Loucy (cell line): ENCODE measurements around the gene FBXO36.

Experiments used
- CTCF ChIP-seq: fragments of 200-600 bp; sonication (generic); conservative IDR thresholded peaks from 2 replicates; pipeline ENCODE4 v1.5.1; 2014; ENCODE audit warnings: mild to moderate bottlenecking, antibody characterized with exemption, low read length
- EZH2phosphoT487 ChIP-seq: fragments of 200-600 bp; IDR thresholded peaks from 2 replicates; pipeline ENCODE4 v1.6.1; 2018; ENCODE audit warnings: antibody characterized with exemption, mild to moderate bottlenecking, moderate library complexity, borderline replicate concordance

- no peak for TF ChIP-seq CTCF
- no peak for TF ChIP-seq EZH2phosphoT487
Observed at GRCh38 chr2:229931241-229931640, 8.9 kb downstream of the FBXO36 start.
